Uterus (tissue), 4 donors: Measurements from ENCODE around the gene HDLBP. TPM values are rescaled to one million over a fixed set of nuclear protein-coding genes. Genes with fewer than 3 reads are reported as not detected.
"Not testable (repeated sequence)": the region's sequence is repeated elsewhere in the genome, so short reads cannot be mapped to it uniquely, and the experiment has no call there.

ENCODE experiments used
- DNase-seq, 2 donors: peaks; one replicate each; pipeline ENCODE4 v3.0.0-alpha.2; 2019 to 2020
- H3K27ac ChIP-seq, 2 donors: fragments of 200-600 bp; sonication (generic); 1 replicate in 1 of 2; 2 replicates in 1 of 2; pipeline ENCODE4 v1.5.1; 2016 to 2018
- H3K27me3 ChIP-seq, 2 donors: fragments of 200-600 bp; sonication (generic); one replicate each; pipeline ENCODE4 v1.5.1; 2018 to 2019; ENCODE audit warnings: control low read depth in 1 of 2
- H3K36me3 ChIP-seq, 2 donors: fragments of 200-600 bp; sonication (generic); one replicate each; pipeline ENCODE4 v1.5.1; 2019; ENCODE audit warnings: control low read depth in 1 of 2
- H3K4me1 ChIP-seq, 2 donors: fragments of 200-600 bp; sonication (generic); one replicate each; pipeline ENCODE4 v1.5.1; 2018 to 2019; ENCODE audit warnings: control low read depth in 1 of 2
- H3K4me3 ChIP-seq, 2 donors: fragments of 200-600 bp; sonication (generic); 1 replicate in 1 of 2; 2 replicates in 1 of 2; pipeline ENCODE4 v1.5.1; 2018 to 2019; ENCODE audit warnings: mild to moderate bottlenecking in 1 of 2
- H3K9me3 ChIP-seq, 2 donors: fragments of 200-600 bp; sonication (generic); one replicate each; pipeline ENCODE4 v1.5.1; 2019; ENCODE audit warnings: control low read depth in 1 of 2
- POLR2A ChIP-seq, 2 donors: fragments of 450-650 bp; IDR thresholded peaks; one replicate each; pipeline ENCODE4 v1.6.1; 2016; ENCODE audit warnings: antibody characterized with exemption in 2 of 2, mild to moderate bottlenecking in 1 of 2, moderate library complexity in 1 of 2
- intact Hi-C: fragments of 100-400 bp; cut with DNase I; formaldehyde crosslinking; loops from one replicate; pipeline ENCODE4 v1.15.1; 2023; ENCODE audit warnings: low total_unique reads
- total RNA-seq, 4 donors: library from RNA; depleted of rRNA in 3 of 4; stranded (reverse); fragments of >200 nt in 3 of 4; gene quantifications; one replicate each; pipeline versions ENCODE4 v1.1.0 to v1.2.4, GENCODE V29; 2014 to 2023
- TF ChIP-seq, protein P1 (sequence below), 4 experiments: fragments of 200-600 bp in 2 of 4; fragments of 450-650 bp in 2 of 4; sonication (generic) in 2 of 4; IDR thresholded peaks; one replicate each; pipeline ENCODE4 v1.5.1; 2016 to 2019; ENCODE audit warnings: antibody characterized with exemption in 4 of 4, mild to moderate bottlenecking in 2 of 4, moderate library complexity in 1 of 4
- donor health status: DM: yes; HTN: yes; CAD: no.

HDLBP gene
- total RNA-seq, 4 donors from 2014 or later: 226 to 1,465 (median 466) TPM

DNA sequence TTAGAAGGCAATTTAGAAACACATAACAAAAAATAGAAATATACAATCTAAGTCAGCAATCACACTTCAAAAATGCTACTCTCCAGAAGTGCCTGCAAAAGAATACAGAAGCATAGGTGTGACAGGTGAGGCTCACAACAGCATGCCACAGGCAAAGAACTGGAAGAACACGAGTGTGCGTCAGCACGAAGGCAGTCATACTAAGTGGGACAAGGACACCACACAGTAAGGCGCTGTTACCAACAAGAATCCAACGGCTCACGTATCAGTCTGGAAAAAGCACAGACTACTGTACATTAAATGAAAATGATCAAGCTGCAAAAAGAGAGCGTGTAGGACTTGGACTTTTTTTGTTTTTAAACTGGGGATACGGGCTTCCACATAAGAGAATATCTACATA, 18.7 kb downstream of the HDLBP start:
- H3K4me1 ChIP-seq: no peaks in the 10 kb centered on the region
- no peaks in the 10 kb centered on the region for H3K27me3 ChIP-seq
- intact Hi-C loops: no loop called here
- DNase-seq: no peak
- H3K27ac ChIP-seq: no peak overlapping the region
- no peaks in the 10 kb centered on the region for H3K36me3 ChIP-seq
- H3K9me3 ChIP-seq: no peaks in the 10 kb centered on the region
- H3K4me3 ChIP-seq: no peak overlapping the region
- TF ChIP-seq, protein P1, sequence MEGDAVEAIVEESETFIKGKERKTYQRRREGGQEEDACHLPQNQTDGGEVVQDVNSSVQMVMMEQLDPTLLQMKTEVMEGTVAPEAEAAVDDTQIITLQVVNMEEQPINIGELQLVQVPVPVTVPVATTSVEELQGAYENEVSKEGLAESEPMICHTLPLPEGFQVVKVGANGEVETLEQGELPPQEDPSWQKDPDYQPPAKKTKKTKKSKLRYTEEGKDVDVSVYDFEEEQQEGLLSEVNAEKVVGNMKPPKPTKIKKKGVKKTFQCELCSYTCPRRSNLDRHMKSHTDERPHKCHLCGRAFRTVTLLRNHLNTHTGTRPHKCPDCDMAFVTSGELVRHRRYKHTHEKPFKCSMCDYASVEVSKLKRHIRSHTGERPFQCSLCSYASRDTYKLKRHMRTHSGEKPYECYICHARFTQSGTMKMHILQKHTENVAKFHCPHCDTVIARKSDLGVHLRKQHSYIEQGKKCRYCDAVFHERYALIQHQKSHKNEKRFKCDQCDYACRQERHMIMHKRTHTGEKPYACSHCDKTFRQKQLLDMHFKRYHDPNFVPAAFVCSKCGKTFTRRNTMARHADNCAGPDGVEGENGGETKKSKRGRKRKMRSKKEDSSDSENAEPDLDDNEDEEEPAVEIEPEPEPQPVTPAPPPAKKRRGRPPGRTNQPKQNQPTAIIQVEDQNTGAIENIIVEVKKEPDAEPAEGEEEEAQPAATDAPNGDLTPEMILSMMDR (IDR thresholded peaks at IDR 0.05): no peak
- no peak for TF ChIP-seq POLR2A (IDR thresholded peaks at IDR 0.05)

DNA sequence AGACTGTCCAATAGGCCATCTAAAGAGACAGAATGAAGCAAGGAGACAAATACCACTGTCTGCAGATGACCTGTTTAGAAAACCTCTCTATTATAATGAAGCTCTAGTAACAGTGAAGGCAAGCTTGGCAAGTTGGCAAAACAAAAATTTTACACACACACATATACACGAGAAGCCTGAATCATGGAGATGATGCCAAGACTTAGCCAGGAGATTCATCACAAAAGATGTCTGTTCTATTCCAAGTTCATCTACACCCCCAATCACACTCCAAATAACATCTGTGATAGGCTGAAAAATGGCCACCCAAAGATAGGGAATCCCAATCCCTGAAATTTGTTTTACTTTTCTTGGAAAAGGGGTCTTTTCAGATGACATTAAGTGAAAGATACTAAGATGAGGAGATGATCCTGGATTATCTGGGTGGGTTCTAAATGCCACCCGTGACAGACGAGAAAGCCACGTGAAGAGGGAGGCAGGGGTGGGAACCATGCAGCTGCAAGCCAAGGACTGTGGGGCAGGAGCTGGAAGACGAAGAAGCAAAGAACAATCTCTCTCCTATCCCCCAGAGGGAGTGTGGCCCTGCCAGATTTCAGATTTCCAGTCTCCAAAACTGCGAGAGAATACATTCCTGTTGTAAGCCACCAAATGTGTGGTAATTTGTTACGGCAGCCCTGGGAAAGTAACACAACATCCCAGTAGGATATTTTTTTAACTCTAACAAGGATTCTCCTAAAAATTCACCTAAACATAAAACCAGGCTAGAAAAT, 20.0 kb downstream of the HDLBP start:
- Histone ChIP-seq H3K4me3 (no peak overlapping the region), H3K27ac (no peak overlapping the region), H3K9me3 (no peaks in the 10 kb centered on the region), H3K36me3 (no peaks in the 10 kb centered on the region), H3K4me1 (no peaks in the 10 kb centered on the region), H3K27me3 (no peaks in the 10 kb centered on the region)
- TF ChIP-seq, protein P1 (IDR thresholded peaks at IDR 0.05): no peak
- no peak for TF ChIP-seq POLR2A (IDR thresholded peaks at IDR 0.05)
- intact Hi-C loops: no loop called here
- no peak for DNase-seq

DNA sequence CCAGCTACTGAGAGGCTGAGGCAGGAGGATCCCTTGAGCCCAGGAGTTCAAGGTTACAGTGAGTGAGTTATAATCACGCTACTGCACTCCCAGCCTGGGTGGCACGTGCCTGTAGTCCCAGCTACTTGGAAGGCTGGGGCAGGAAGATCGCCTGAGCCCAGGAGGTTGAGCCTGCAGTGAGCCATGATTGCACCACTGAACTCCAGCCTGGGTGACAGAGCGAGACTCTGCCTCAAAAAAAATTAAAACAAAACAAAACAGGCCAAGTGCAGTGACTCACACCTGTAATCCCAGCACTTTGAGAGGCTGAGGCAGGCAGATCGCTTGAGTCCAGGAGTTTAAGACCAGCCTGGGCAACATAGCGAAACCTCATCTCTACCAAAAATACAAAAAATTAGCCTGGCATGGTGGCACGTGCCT, 22.1 kb downstream of the HDLBP start:
- intact Hi-C loops: not testable (repeated sequence)

DNA sequence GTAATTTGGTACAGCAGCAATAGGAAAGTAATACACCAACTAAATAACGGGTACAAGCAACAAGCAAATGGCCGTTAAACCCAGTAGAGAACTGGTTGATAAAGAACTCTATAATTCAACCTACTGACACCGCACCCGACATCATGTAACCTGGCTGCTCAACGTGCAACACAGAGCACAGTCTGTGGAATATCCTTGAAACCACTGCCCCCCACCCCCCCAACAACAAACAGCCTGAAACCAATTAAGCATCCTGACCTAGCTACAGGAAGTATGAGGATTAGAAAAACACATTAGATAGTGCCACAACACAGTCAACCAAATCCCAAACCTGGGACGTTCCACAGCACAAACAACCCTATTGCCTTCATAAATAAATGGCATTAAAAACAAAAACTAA, 23.5 kb downstream of the HDLBP start:
- TF ChIP-seq, protein P1 (IDR thresholded peaks at IDR 0.05): no peak
- no peak for TF ChIP-seq POLR2A (IDR thresholded peaks at IDR 0.05)
- no peak for DNase-seq
- Histone ChIP-seq H3K27ac (no peak overlapping the region), H3K4me3 (no peak overlapping the region), H3K9me3 (no peaks in the 10 kb centered on the region), H3K27me3 (no peaks in the 10 kb centered on the region), H3K36me3 (no peaks in the 10 kb centered on the region), H3K4me1 (no peaks in the 10 kb centered on the region)
- intact Hi-C loops: no loop called here

More for the DNA sequence above, 22.1 kb downstream of the HDLBP start:
- not testable (repeated sequence) for H3K27ac ChIP-seq, H3K27me3 ChIP-seq, DNase-seq, H3K4me3 ChIP-seq, H3K36me3 ChIP-seq, H3K9me3 ChIP-seq, H3K4me1 ChIP-seq

DNA sequence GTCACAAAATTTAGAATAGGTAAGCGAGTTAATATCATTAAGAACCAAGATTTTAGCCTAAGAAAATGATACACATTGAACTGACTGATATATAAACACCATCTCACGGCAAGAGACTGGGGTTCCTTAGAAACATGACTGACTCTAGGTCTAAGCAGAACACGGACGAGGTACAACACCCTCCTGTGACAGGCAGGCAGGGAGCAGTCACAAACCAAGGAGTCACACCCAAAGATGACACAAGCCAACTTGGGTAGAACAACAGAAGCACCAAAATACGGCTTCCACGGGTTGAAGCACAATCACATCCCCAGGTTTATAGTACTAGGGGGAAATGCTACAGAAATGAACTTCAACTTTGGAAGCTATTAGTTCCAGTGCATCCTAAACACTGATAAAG, 24.3 kb downstream of the HDLBP start:
- Histone ChIP-seq H3K36me3 (no peaks in the 10 kb centered on the region), H3K4me1 (no peaks in the 10 kb centered on the region), H3K4me3 (no peak overlapping the region), H3K9me3 (no peaks in the 10 kb centered on the region), H3K27me3 (no peaks in the 10 kb centered on the region), H3K27ac (no peak overlapping the region)
- DNase-seq: no peak
- TF ChIP-seq, protein P1 (IDR thresholded peaks at IDR 0.05): no peak
- no peak for TF ChIP-seq POLR2A (IDR thresholded peaks at IDR 0.05)
- intact Hi-C loops: no loop called here
